Activated effector memory CD4-positive, alpha-beta T cell treated with anti-CD3 and anti-CD28 coated beads, Interleukin-2, amount 50 U/mL, for 16 hours (primary cell): ENCODE results near the gene CHST11.
A peak's percentile ranks its signal among the peaks of the same experiment; 100 is the strongest.

Experiments used
- DNase-seq: peaks from one replicate; pipeline ENCODE4 v3.0.0-alpha.2; 2020

The CHST11 gene

GRCh38 chr12:104434129-104434528 lies 22.6 kb upstream of the CHST11 start:
- DNase-seq, result no peak

GRCh38 chr12:104435175-104435574 lies 21.6 kb upstream of the CHST11 start:
- DNase-seq, result no peak

- no peak for DNase-seq
Observed at GRCh38 chr12:104435765-104436164, 21.0 kb upstream of the CHST11 start.

GRCh38 chr12:104436790-104437189 lies 20.0 kb upstream of the CHST11 start:
- no peak for DNase-seq

- DNase-seq, result no peak
Observed at GRCh38 chr12:104438134-104438533, 18.6 kb upstream of the CHST11 start.

GRCh38 chr12:104439137-104439536 lies 17.6 kb upstream of the CHST11 start:
- DNase-seq, result no peak

GRCh38 chr12:104443008-104443407 lies 13.7 kb upstream of the CHST11 start:
- no peak for DNase-seq

GRCh38 chr12:104446646-104447421 lies 9.9 kb upstream of the CHST11 start:
- no peak for DNase-seq

- DNase-seq, result no peak
Observed at GRCh38 chr12:104448031-104448430, 8.7 kb upstream of the CHST11 start.

GRCh38 chr12:104448451-104448850 lies 8.3 kb upstream of the CHST11 start:
- DNase-seq, result no peak

GRCh38 chr12:104450700-104451099 lies 6.0 kb upstream of the CHST11 start:
- no peak for DNase-seq

- DNase-seq, result no peak
Observed at GRCh38 chr12:104452087-104452486, 4.7 kb upstream of the CHST11 start.

- DNase-seq, result no peak
Observed at GRCh38 chr12:104453133-104453532, 3.6 kb upstream of the CHST11 start.

- DNase-seq, result no peak
Observed at GRCh38 chr12:104454997-104455396, 1.8 kb upstream of the CHST11 start.

GRCh38 chr12:104455578-104456416 lies 951 bp upstream of the CHST11 start:
- DNase-seq, result no peak

- DNase-seq, result peak; percentile 85
Observed at GRCh38 chr12:104456950-104457745, 400 bp downstream of the CHST11 start.

- DNase-seq, result peak; percentile 85
Observed at GRCh38 chr12:104457746-104458693, 1.3 kb downstream of the CHST11 start.

GRCh38 chr12:104458694-104459367 lies 2.1 kb downstream of the CHST11 start:
- peak; percentile 73 for DNase-seq

GRCh38 chr12:104459368-104459909 lies 2.7 kb downstream of the CHST11 start:
- no peak for DNase-seq

GRCh38 chr12:104460041-104460719 lies 3.4 kb downstream of the CHST11 start:
- DNase-seq, result no peak
